ENCODE results near the gene BCKDK. TPM values are rescaled to one million over a fixed set of nuclear protein-coding genes. Genes with fewer than 3 reads are reported as not detected.

BCKDK gene
- total and polyA plus RNA-seq, 2 of the 13 experiments (the other 11 are each of a cell fraction or from before 2014, with no cell fraction given) = 24.9 to 42.6 TPM

DNA sequence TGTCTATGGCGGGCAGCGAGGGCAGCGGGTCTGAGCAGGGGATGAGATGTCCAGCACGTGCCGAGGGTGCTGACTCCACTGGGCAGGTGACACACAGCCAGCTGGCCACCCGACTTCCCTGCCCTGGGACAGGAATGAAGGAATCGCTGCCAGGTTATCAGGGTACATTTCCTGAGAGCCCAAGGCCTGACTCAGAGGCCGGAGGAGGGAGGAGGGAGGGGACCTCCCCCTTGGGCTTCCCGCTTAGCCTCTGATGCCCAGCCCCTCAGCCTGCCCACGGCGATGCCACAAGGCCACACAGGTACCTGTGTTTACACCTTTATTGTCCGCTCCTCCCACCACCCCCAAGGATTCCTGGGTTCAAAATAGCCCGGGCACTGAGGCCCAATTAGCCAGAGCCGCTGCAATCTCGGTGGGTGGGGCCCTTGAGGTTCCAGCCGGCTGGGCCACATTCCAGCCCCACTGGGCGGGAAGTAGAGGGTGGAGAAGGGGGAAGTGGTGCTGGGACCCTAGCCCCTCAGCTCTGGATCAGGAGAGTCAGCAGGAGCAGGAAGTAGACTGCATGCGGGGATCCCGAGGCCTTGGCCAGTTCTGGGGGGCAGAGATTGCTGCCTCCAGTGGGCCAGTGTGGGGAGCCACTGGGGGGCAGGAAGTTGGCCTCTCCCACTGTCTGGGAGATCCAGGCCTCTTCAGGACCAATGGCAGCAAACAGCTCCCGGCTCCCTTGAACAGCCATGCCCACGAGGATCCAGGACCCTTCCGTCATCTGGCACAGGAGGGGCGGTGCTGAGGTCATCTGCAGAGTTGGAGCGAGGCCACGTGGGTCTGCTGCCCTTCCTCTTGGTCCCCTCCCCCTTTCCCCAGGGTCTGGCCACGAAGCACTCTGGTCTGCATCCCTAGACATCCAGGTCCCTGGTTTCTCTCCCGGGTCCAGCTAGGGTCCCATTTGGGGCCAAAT, 30.7 kb downstream of the BCKDK start (continued):
- TF ChIP-seq, protein P1, sequence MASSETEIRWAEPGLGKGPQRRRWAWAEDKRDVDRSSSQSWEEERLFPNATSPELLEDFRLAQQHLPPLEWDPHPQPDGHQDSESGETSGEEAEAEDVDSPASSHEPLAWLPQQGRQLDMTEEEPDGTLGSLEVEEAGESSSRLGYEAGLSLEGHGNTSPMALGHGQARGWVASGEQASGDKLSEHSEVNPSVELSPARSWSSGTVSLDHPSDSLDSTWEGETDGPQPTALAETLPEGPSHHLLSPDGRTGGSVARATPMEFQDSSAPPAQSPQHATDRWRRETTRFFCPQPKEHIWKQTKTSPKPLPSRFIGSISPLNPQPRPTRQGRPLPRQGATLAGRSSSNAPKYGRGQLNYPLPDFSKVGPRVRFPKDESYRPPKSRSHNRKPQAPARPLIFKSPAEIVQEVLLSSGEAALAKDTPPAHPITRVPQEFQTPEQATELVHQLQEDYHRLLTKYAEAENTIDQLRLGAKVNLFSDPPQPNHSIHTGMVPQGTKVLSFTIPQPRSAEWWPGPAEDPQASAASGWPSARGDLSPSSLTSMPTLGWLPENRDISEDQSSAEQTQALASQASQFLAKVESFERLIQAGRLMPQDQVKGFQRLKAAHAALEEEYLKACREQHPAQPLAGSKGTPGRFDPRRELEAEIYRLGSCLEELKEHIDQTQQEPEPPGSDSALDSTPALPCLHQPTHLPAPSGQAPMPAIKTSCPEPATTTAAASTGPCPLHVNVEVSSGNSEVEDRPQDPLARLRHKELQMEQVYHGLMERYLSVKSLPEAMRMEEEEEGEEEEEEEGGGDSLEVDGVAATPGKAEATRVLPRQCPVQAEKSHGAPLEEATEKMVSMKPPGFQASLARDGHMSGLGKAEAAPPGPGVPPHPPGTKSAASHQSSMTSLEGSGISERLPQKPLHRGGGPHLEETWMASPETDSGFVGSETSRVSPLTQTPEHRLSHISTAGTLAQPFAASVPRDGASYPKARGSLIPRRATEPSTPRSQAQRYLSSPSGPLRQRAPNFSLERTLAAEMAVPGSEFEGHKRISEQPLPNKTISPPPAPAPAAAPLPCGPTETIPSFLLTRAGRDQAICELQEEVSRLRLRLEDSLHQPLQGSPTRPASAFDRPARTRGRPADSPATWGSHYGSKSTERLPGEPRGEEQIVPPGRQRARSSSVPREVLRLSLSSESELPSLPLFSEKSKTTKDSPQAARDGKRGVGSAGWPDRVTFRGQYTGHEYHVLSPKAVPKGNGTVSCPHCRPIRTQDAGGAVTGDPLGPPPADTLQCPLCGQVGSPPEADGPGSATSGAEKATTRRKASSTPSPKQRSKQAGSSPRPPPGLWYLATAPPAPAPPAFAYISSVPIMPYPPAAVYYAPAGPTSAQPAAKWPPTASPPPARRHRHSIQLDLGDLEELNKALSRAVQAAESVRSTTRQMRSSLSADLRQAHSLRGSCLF (CRISPR knock-in tag; IDR thresholded peaks at IDR 0.05; ENCODE audit: borderline replicate concordance) = no peak
- no peak for TF ChIP-seq ZNF253 (CRISPR knock-in tag; IDR thresholded peaks at IDR 0.05; ENCODE audit: borderline replicate concordance)
- no peak for TF ChIP-seq ZNF543 (CRISPR knock-in tag; IDR thresholded peaks at IDR 0.05)
- TF ChIP-seq CENPX (CRISPR knock-in tag; IDR thresholded peaks at IDR 0.05) = no peak
- TF ChIP-seq TAF15 (IDR thresholded peaks at IDR 0.05; ENCODE audit: low read depth, low read length, poor library complexity, severe bottlenecking) = no peak
- TF ChIP-seq ZNF891 (CRISPR knock-in tag; IDR thresholded peaks at IDR 0.05) = peak; percentile 40; the same call in 1 of the 2 replicates
- TF ChIP-seq ZBTB1 (CRISPR knock-in tag; IDR thresholded peaks at IDR 0.05; ENCODE audit: borderline replicate concordance) = no peak
- no peak for TF ChIP-seq ZNF205 (CRISPR knock-in tag; IDR thresholded peaks at IDR 0.05)
- no peak for TF ChIP-seq ZNF577 (CRISPR knock-in tag; IDR thresholded peaks at IDR 0.05; ENCODE audit: borderline replicate concordance, low read depth)
- no peak for TF ChIP-seq ZNF530 (CRISPR knock-in tag; IDR thresholded peaks at IDR 0.05; ENCODE audit: low read depth)
- no peak for TF ChIP-seq ZNF678 (CRISPR knock-in tag; IDR thresholded peaks at IDR 0.05)
- no peak for TF ChIP-seq ZNF3 (CRISPR knock-in tag; IDR thresholded peaks at IDR 0.05)
- TF ChIP-seq, protein P2, sequence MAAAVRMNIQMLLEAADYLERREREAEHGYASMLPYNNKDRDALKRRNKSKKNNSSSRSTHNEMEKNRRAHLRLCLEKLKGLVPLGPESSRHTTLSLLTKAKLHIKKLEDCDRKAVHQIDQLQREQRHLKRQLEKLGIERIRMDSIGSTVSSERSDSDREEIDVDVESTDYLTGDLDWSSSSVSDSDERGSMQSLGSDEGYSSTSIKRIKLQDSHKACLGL (CRISPR knock-in tag; IDR thresholded peaks at IDR 0.05) = 0 out of 2 replicates have a peak, but pooled peaks have one; percentile 41
- peak; percentile 5; the same call in 1 of the 2 replicates for TF ChIP-seq GATAD2A (CRISPR knock-in tag; IDR thresholded peaks at IDR 0.05)
- TF ChIP-seq, protein P3, sequence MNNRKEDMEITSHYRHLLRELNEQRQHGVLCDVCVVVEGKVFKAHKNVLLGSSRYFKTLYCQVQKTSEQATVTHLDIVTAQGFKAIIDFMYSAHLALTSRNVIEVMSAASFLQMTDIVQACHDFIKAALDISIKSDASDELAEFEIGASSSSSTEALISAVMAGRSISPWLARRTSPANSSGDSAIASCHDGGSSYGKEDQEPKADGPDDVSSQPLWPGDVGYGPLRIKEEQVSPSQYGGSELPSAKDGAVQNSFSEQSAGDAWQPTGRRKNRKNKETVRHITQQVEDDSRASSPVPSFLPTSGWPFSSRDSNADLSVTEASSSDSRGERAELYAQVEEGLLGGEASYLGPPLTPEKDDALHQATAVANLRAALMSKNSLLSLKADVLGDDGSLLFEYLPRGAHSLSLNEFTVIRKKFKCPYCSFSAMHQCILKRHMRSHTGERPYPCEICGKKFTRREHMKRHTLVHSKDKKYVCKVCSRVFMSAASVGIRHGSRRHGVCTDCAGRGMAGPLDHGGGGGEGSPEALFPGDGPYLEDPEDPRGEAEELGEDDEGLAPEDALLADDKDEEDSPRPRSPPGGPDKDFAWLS (CRISPR knock-in tag; IDR thresholded peaks at IDR 0.05; ENCODE audit: borderline replicate concordance) = no peak
- TF ChIP-seq ATM (IDR thresholded peaks at IDR 0.05; ENCODE audit: borderline replicate concordance) = no peak
- TF ChIP-seq, protein P4, sequence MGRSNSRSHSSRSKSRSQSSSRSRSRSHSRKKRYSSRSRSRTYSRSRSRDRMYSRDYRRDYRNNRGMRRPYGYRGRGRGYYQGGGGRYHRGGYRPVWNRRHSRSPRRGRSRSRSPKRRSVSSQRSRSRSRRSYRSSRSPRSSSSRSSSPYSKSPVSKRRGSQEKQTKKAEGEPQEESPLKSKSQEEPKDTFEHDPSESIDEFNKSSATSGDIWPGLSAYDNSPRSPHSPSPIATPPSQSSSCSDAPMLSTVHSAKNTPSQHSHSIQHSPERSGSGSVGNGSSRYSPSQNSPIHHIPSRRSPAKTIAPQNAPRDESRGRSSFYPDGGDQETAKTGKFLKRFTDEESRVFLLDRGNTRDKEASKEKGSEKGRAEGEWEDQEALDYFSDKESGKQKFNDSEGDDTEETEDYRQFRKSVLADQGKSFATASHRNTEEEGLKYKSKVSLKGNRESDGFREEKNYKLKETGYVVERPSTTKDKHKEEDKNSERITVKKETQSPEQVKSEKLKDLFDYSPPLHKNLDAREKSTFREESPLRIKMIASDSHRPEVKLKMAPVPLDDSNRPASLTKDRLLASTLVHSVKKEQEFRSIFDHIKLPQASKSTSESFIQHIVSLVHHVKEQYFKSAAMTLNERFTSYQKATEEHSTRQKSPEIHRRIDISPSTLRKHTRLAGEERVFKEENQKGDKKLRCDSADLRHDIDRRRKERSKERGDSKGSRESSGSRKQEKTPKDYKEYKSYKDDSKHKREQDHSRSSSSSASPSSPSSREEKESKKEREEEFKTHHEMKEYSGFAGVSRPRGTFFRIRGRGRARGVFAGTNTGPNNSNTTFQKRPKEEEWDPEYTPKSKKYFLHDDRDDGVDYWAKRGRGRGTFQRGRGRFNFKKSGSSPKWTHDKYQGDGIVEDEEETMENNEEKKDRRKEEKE (IDR thresholded peaks at IDR 0.05) = no peak
